Measurements from ENCODE around the gene POFUT1. TPM values are rescaled to one million over a fixed set of nuclear protein-coding genes. Genes with fewer than 3 reads are reported as not detected.

The POFUT1 gene
- total and polyA plus RNA-seq, 2 of the 8 experiments (the other 6 are each of a cell fraction or from before 2014, with no cell fraction given) = 19.4 to 24.4 TPM

- Histone ChIP-seq H2BK15ac (ENCODE audit: low read length) (no peak overlapping the region), H4K91ac (replicated peaks; ENCODE audit: insufficient read length, low read length) (no peak overlapping the region), H2BK120ac (replicated peaks; ENCODE audit: low read depth, low read length) (no peak overlapping the region), H3K9me3 (ENCODE audit: insufficient read depth in 2 of 2, low read depth in 1 of 2, low read length in 1 of 2) (peaks cover 0 to 3% of the 10 kb centered on the region in 2 experiments; a peak in 2 of 4 replicates), H2BK5ac (ENCODE audit: low read depth, low read length) (no peak overlapping the region), H2BK12ac (ENCODE audit: low read depth, low read length) (no peak overlapping the region), H4K5ac (ENCODE audit: insufficient read length, low read depth, low read length) (no peak overlapping the region), H3K4me3 (ENCODE audit: extremely low read depth in 1 of 4, insufficient read depth in 2 of 4, low read depth in 3 of 4, low read length in 4 of 4) (no peak overlapping the region), H3K14ac (ENCODE audit: insufficient read length) (no peak overlapping the region), H3K4me1 (replicated peaks in 1 of 4; ENCODE audit: control insufficient read depth in 3 of 4, insufficient read depth in 4 of 4, low read length in 3 of 4) (peaks cover 0 to 4% (median 3%) of the 10 kb centered on the region in 4 experiments; a peak in 4 of 7 replicates), H3K36me3 (ENCODE audit: control insufficient read depth in 2 of 4, insufficient read depth in 4 of 4, low read length in 3 of 4) (no peaks in the 10 kb centered on the region), H3K4ac (replicated peaks; ENCODE audit: insufficient read length, low read depth, low read length) (no peak overlapping the region), H2AK5ac (ENCODE audit: low read depth, low read length) (no peak overlapping the region), H3K23me2 (ENCODE audit: low read depth, low read length) (no peaks in the 10 kb centered on the region), H3K27me3 (replicated peaks in 1 of 4; ENCODE audit: control insufficient read depth in 3 of 4, extremely low read depth in 1 of 4, insufficient read depth in 3 of 4, low read length in 3 of 4) (no peaks in the 10 kb centered on the region), H3K79me2 (ENCODE audit: control insufficient read depth in 1 of 2, insufficient read depth in 2 of 2, low read length in 2 of 2) (no peaks in the 10 kb centered on the region), H3K18ac (ENCODE audit: extremely low read depth, low read length) (no peak overlapping the region), H2BK20ac (ENCODE audit: low read length) (no peak overlapping the region), H3K9ac (replicated peaks in 1 of 4; ENCODE audit: extremely low read depth in 1 of 4, low read depth in 3 of 4, low read length in 3 of 4) (no peak overlapping the region), H2AFZ (ENCODE audit: low read length) (no peak overlapping the region), H3K23ac (ENCODE audit: insufficient read length) (no peak overlapping the region), H3K4me2 (ENCODE audit: insufficient read depth in 1 of 2, low read depth in 2 of 2, low read length in 2 of 2) (no peak overlapping the region), H4K8ac (ENCODE audit: extremely low read depth, insufficient read depth, low read length) (peak overlapping the region; percentile 73; the same call in 1 of the 2 replicates), H3K56ac (replicated peaks; ENCODE audit: insufficient read length, low read depth, low read length) (no peak overlapping the region), H4K20me1 (replicated peaks in 1 of 2; ENCODE audit: control insufficient read depth in 1 of 2, insufficient read depth in 2 of 2, low read length in 2 of 2) (no peaks in the 10 kb centered on the region), H3K27ac (ENCODE audit: low read depth, low read length) (no peak overlapping the region), H3K79me1 (ENCODE audit: low read depth, low read length) (no peaks in the 10 kb centered on the region)
- ChIA-PET POLR2A (ENCODE audit: partially characterized antibody) (no interaction called here), CTCF (ENCODE audit: partially characterized antibody) (interaction anchor here (1.0 kb wide), 1 partner anchor 153 kb away, joined by 3 read pairs; no protein-coding TSS in a partner anchor)
- WGBS, 2 experiments (ENCODE audit: extremely low coverage in 1 of 2, insufficient coverage in 1 of 2, insufficient read length in 1 of 2, insufficient replicate concordance in 2 of 2, low coverage in 1 of 2, low lambda C conversion rate in 2 of 2, missing lambda C conversion rate in 1 of 2) = 86% methylated on average over 6 of the region's 6 CpGs; no CpG with 5 or more reads in 1 of the 2 experiments
- DNase-seq (ENCODE audit: low read depth in 1 of 2, low spot score in 2 of 2) = no peak
- FAIRE-seq = no peak
- no peak for TF ChIP-seq BCL11A (IDR thresholded peaks at IDR 0.05; ENCODE audit: low read depth in 2 of 2, low read length in 2 of 2)
- no peak for TF ChIP-seq FOSL1 (IDR thresholded peaks at IDR 0.05; ENCODE audit: insufficient read depth, low read depth, low read length)
- TF ChIP-seq POU5F1 (IDR thresholded peaks at IDR 0.05; ENCODE audit: low read depth, low read length) = no peak
- no peak for TF ChIP-seq E2F6 (IDR thresholded peaks at IDR 0.05)
- TF ChIP-seq TAF1 (IDR thresholded peaks at IDR 0.05; ENCODE audit: low read depth, low read length) = no peak
- no peak for TF ChIP-seq TBP (IDR thresholded peaks at IDR 0.05; ENCODE audit: low read depth, low read length)
These were observed 36.6 kb downstream of the POFUT1 start for GRCh38 chr20:32244150-32244823.
